Tibial nerve (tissue), 4 donors: ENCODE data around the gene PKHD1. TPM values are rescaled to one million over a fixed set of nuclear protein-coding genes. Genes with fewer than 3 reads are reported as not detected.

Experiments
- DNase-seq, 2 donors: peaks; one replicate each; pipeline ENCODE4 v3.0.0-alpha.2; 2019; ENCODE audit warnings: low spot score in 2 of 2
- H3K27ac ChIP-seq, 4 donors: fragments of 200-600 bp; sonication (generic) in 3 of 4; one replicate each; pipeline ENCODE4 v1.5.1; 2017 to 2019; ENCODE audit warnings: mild to moderate bottlenecking in 1 of 4
- H3K27me3 ChIP-seq, 2 donors: fragments of 200-600 bp; sonication (generic) in 1 of 2; one replicate each; pipeline versions ENCODE4 v1.5.1 to v1.6.0; 2017 to 2019
- H3K36me3 ChIP-seq, 3 donors: fragments of 200-600 bp; sonication (generic); one replicate each; pipeline ENCODE4 v1.5.1; 2018 to 2019
- H3K4me1 ChIP-seq, 4 donors: fragments of 200-600 bp; sonication (generic) in 3 of 4; one replicate each; pipeline ENCODE4 v1.5.1; 2017 to 2019
- H3K4me3 ChIP-seq, 4 donors: fragments of 200-600 bp; sonication (generic) in 3 of 4; one replicate each; pipeline ENCODE4 v1.5.1; 2017 to 2019; ENCODE audit warnings: mild to moderate bottlenecking in 1 of 4, moderate library complexity in 1 of 4
- H3K9me3 ChIP-seq, 4 donors: fragments of 200-600 bp; sonication (generic) in 3 of 4; one replicate each; pipeline ENCODE4 v1.5.1; 2017 to 2019
- EP300 ChIP-seq, 2 donors: sonication (generic); formaldehyde crosslinking; IDR thresholded peaks; one replicate each; pipeline ENCODE4 v1.6.1; 2017; ENCODE audit warnings: antibody characterized with exemption in 2 of 2, mild to moderate bottlenecking in 1 of 2
- POLR2A ChIP-seq, 2 donors: fragments of 450-650 bp; IDR thresholded peaks; one replicate each; pipeline ENCODE4 v1.6.1; 2017; ENCODE audit warnings: antibody characterized with exemption in 2 of 2, mild to moderate bottlenecking in 2 of 2, moderate library complexity in 2 of 2
- WGBS, 2 donors: methylation state at CpG; one replicate each; pipeline ENCODE4 v1.1.5; 2018; 5-methylcytosine and 5-hydroxymethylcytosine counted together
- total RNA-seq, 4 donors: library from RNA; depleted of rRNA; stranded (reverse); fragments of >200 nt; gene quantifications; one replicate each; pipeline ENCODE4 v1.1.0, GENCODE V29; 2016
- TF ChIP-seq, protein P1 (sequence below), 5 experiments: fragments of 200-600 bp in 3 of 5; fragments of 450-650 bp in 2 of 5; sonication (generic) in 3 of 5; IDR thresholded peaks; one replicate each; pipeline ENCODE4 v1.5.1; 2016 to 2019; ENCODE audit warnings: antibody characterized with exemption in 5 of 5, mild to moderate bottlenecking in 3 of 5, moderate library complexity in 2 of 5

The PKHD1 gene
- total RNA-seq, 4 donors from 2014 or later, result under 0.01 to 0.22 (median 0.20) TPM

DNA sequence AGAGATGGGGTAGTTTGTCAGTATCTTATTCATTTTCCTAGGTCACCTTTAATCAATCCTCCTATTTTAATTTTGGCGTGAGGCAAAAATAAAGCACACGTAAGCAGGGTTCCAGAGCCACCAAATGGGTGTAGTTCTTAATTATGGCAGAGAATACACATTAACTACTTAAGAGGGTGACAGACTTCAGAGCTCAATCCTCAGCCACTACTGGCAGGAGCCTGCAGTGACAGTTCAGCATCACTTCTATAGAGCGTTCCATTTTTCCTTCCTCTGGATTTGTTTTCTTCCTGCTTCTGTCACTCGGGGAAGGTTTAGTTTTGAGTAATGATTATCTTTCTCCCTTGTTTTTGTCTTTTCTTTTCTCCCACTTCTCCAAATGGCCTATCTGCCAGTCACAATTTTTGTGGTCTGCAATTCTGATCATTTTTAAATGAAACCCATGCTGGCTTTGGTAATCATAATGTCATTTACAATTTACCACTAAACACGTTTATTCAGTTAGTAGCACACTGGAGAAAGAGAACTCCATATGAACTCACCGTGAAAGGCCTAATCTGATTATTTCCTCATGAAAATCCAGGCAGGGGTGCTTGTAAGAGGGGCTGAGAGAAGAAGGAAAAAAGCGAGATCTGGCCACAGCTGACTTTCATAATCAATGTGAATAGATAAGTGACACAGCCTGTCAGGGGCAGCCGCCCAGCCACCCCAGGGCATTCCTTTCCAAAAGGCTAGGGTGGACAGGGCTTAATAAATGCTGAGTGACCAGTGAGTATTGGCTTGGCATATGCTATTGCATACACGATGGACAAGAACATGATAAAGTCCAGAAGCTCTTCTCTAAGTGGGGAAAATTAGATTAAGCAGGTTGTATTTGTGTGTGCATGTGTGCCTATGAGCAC is 412.1 kb downstream of the PKHD1 start:
- no peak for DNase-seq
- 67 to 73% methylated on average over 9 of the region's 9 CpGs for WGBS, 2 donors
- H3K27me3 ChIP-seq, result no peaks in the 10 kb centered on the region
- TF ChIP-seq EP300 (IDR thresholded peaks at IDR 0.05), result no peak
- TF ChIP-seq, protein P1, sequence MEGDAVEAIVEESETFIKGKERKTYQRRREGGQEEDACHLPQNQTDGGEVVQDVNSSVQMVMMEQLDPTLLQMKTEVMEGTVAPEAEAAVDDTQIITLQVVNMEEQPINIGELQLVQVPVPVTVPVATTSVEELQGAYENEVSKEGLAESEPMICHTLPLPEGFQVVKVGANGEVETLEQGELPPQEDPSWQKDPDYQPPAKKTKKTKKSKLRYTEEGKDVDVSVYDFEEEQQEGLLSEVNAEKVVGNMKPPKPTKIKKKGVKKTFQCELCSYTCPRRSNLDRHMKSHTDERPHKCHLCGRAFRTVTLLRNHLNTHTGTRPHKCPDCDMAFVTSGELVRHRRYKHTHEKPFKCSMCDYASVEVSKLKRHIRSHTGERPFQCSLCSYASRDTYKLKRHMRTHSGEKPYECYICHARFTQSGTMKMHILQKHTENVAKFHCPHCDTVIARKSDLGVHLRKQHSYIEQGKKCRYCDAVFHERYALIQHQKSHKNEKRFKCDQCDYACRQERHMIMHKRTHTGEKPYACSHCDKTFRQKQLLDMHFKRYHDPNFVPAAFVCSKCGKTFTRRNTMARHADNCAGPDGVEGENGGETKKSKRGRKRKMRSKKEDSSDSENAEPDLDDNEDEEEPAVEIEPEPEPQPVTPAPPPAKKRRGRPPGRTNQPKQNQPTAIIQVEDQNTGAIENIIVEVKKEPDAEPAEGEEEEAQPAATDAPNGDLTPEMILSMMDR (IDR thresholded peaks at IDR 0.05), result no peak
- no peak for TF ChIP-seq POLR2A (IDR thresholded peaks at IDR 0.05)
- H3K4me1 ChIP-seq, result no peaks in the 10 kb centered on the region
- H3K27ac ChIP-seq, result no peak overlapping the region
- no peaks in the 10 kb centered on the region for H3K36me3 ChIP-seq
- no peak overlapping the region for H3K4me3 ChIP-seq
- H3K9me3 ChIP-seq, result no peaks in the 10 kb centered on the region

DNA sequence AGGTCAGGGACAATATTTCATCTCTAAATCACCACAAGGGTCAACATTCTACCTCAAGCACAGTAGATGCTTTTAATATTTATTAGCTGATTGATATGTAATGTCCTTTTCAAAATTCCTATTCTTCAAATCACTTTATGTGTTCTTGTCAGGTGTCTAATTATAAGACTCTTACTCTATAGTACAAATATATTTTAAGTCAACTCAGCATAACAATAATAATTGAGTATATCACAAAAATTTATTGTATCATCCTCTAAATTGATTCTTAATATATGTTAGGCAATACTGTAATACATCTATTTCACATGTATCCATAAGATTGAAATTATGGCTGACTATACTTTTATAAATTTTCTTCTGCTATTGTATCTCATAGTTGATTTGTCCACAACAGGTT is 423.9 kb downstream of the PKHD1 start:
- Histone ChIP-seq H3K4me1 (no peaks in the 10 kb centered on the region), H3K27me3 (no peaks in the 10 kb centered on the region), H3K27ac (no peak overlapping the region), H3K36me3 (no peaks in the 10 kb centered on the region), H3K9me3 (no peaks in the 10 kb centered on the region), H3K4me3 (no peak overlapping the region)
- no peak for DNase-seq
- no peak for TF ChIP-seq POLR2A (IDR thresholded peaks at IDR 0.05)
- TF ChIP-seq, protein P1 (IDR thresholded peaks at IDR 0.05), result no peak
- TF ChIP-seq EP300 (IDR thresholded peaks at IDR 0.05), result no peak

DNA sequence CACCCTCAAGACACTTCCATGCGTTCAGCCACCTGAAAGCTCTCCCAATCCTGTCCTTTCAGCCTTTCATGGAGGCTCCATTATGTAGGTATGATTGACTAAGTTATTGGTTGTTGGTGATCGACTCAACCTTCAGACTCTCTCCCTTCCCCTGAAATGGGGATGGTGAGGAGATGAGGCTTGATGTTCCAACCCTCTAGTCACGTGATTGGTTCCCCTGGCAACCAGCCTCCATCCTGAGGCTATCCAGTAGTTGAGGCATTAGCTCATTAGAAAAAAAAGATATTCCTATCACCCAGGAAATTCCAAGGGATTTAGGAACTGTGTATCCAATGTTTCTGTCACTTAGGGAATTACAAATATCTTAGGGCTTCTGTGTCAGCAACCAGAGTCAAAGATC is 426.6 kb downstream of the PKHD1 start:
- no peak for DNase-seq
- TF ChIP-seq EP300 (IDR thresholded peaks at IDR 0.05) (no peak), POLR2A (IDR thresholded peaks at IDR 0.05) (no peak)
- TF ChIP-seq, protein P1 (IDR thresholded peaks at IDR 0.05), result no peak
- Histone ChIP-seq H3K36me3 (no peaks in the 10 kb centered on the region), H3K27me3 (no peaks in the 10 kb centered on the region), H3K4me3 (no peak overlapping the region), H3K27ac (no peak overlapping the region), H3K4me1 (no peaks in the 10 kb centered on the region), H3K9me3 (no peaks in the 10 kb centered on the region)
- WGBS, 2 donors, result 81 to 93% methylated on average over 3 of the region's 3 CpGs

DNA sequence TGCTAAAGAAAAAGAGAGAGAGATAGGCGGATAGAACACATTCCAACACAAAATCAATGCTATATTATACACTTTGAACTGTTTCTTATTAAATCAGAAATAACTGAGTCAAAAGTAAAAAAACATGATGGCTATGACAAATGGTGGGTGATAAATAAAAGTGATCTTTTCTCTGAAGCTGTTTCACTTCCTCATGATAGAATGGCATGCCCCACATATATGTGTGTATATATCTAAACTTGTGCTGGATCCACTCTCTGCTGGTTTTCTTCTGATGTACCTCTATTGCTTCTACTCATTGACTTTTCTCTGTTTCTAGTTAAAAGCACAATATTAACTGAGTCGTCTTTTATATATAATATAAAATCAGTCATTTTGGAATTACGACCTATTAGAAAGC is 429.9 kb downstream of the PKHD1 start:
- H3K27ac ChIP-seq, result no peak overlapping the region
- DNase-seq, result no peak
- 89 to 90% methylated on average over 3 of the region's 3 CpGs for WGBS, 2 donors
- H3K27me3 ChIP-seq, result no peaks in the 10 kb centered on the region
- TF ChIP-seq POLR2A (IDR thresholded peaks at IDR 0.05) (no peak), EP300 (IDR thresholded peaks at IDR 0.05) (no peak)
- TF ChIP-seq, protein P1 (IDR thresholded peaks at IDR 0.05), result no peak
- no peaks in the 10 kb centered on the region for H3K4me1 ChIP-seq
- H3K4me3 ChIP-seq, result no peak overlapping the region
- H3K36me3 ChIP-seq, result no peaks in the 10 kb centered on the region
- no peaks in the 10 kb centered on the region for H3K9me3 ChIP-seq

DNA sequence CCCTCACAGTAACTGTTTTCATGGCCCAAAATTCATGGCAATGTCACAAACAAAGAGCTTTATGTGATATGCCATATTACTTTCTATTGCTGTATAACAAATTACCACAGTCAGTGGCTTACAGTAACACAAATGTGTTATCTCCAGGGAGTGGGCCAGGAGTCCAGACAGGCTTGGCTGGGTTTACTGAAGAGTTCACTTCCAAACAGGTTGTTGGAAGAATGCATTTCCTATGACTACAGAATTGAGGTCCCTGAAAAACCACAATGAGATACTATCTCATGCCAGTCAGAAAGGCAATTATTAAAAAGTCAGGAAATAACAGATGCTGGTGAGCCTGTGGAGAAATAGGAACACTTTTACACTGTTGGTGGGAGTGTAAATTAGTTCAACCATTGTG is 431.9 kb downstream of the PKHD1 start:
- no peak for DNase-seq
- H3K36me3 ChIP-seq, result no peaks in the 10 kb centered on the region
- H3K4me1 ChIP-seq, result no peaks in the 10 kb centered on the region
- TF ChIP-seq, protein P1 (IDR thresholded peaks at IDR 0.05), result no peak
- no peak for TF ChIP-seq EP300 (IDR thresholded peaks at IDR 0.05)
- no peak for TF ChIP-seq POLR2A (IDR thresholded peaks at IDR 0.05)
- H3K27ac ChIP-seq, result no peak overlapping the region
- H3K27me3 ChIP-seq, result no peaks in the 10 kb centered on the region
- H3K9me3 ChIP-seq, result no peaks in the 10 kb centered on the region
- no peak overlapping the region for H3K4me3 ChIP-seq
